Measurements from ENCODE around the gene DNAAF1. TPM values are rescaled to one million over a fixed set of nuclear protein-coding genes. Genes with fewer than 3 reads are reported as not detected.
"Not testable (repeated sequence)": the region's sequence is repeated elsewhere in the genome, so short reads cannot be mapped to it uniquely, and the experiment has no call there.

The DNAAF1 gene
- total RNA-seq, 1 experiment from 2014 or later, result not detected

- Histone ChIP-seq H3K27me3 (replicated peaks; ENCODE audit: insufficient read depth, low read depth, low read length, poor library complexity) (no peaks in the 10 kb centered on the region), H3K27ac (ENCODE audit: low read depth, low read length, poor library complexity, severe bottlenecking) (peak overlapping the region; percentile 79), H3K4me3 (ENCODE audit: low read depth, low read length, poor library complexity, severe bottlenecking) (peak overlapping the region; percentile 91), H3K4me1 (ENCODE audit: insufficient read depth, low read length, poor library complexity, severe bottlenecking) (peaks cover 7% of the 10 kb centered on the region), H3K36me3 (ENCODE audit: insufficient read depth, low read length, poor library complexity, severe bottlenecking) (no peaks in the 10 kb centered on the region), H3K9me3 (ENCODE audit: low read depth, low read length, poor library complexity, severe bottlenecking) (no peaks in the 10 kb centered on the region)
- no peak for DNase-seq (ENCODE audit: low spot score)
- POLR2A ChIA-PET (ENCODE audit: low non-redundant PET), result interaction anchor here (0.6 kb wide), 1 partner anchor 15 kb away, joined by 4 read pairs; no protein-coding TSS in a partner anchor
- CTCF ChIA-PET, result interaction anchor here (0.6 to 1.0 kb wide), 3 partner anchors 16 to 33 kb away, joined by 3 read pairs; no protein-coding TSS in a partner anchor
- BruUV-seq (replicated peaks), result no TSS peak
- TF ChIP-seq EZH2 (IDR thresholded peaks at IDR 0.05; ENCODE audit: borderline replicate concordance, low read depth, low read length, poor library complexity, severe bottlenecking) (no peak), CTCF (conservative IDR thresholded peaks at IDR 0.05; ENCODE audit: low read depth, low read length) (no peak)
- intact Hi-C loops (cut with micrococcal nuclease; ENCODE audit: unreplicated experiment), result no loop called here
These were observed 29.0 kb upstream of the DNAAF1 start for GRCh38 chr16:84115919-84116719.

- peak within 1 kb of the TSS; percentile 91 for H3K4me3 ChIP-seq (ENCODE audit: low read depth, low read length, poor library complexity, severe bottlenecking)
- DNase-seq (ENCODE audit: low spot score), result peak; percentile 99
- intact Hi-C loops (cut with micrococcal nuclease; ENCODE audit: unreplicated experiment), result no loop called here
- POLR2A ChIA-PET (ENCODE audit: low non-redundant PET), result interaction anchor here (0.5 to 0.6 kb wide), 2 partner anchors 15 to 113 kb away, joined by 3 to 4 read pairs; no protein-coding TSS in a partner anchor
- H3K27me3 ChIP-seq (replicated peaks; ENCODE audit: insufficient read depth, low read depth, low read length, poor library complexity), result no peaks in the 10 kb centered on the region
- TF ChIP-seq EZH2 (IDR thresholded peaks at IDR 0.05; ENCODE audit: borderline replicate concordance, low read depth, low read length, poor library complexity, severe bottlenecking), result no peak
- TF ChIP-seq CTCF (conservative IDR thresholded peaks at IDR 0.05; ENCODE audit: low read depth, low read length), result no peak
- BruUV-seq (replicated peaks), result TSS peak; percentile 85
- no peaks in the 10 kb centered on the region for H3K9me3 ChIP-seq (ENCODE audit: low read depth, low read length, poor library complexity, severe bottlenecking)
- H3K36me3 ChIP-seq (ENCODE audit: insufficient read depth, low read length, poor library complexity, severe bottlenecking), result no peaks in the 10 kb centered on the region
- peaks cover 7% of the 10 kb centered on the region for H3K4me1 ChIP-seq (ENCODE audit: insufficient read depth, low read length, poor library complexity, severe bottlenecking)
- CTCF ChIA-PET, result interaction anchor here (0.6 to 1.0 kb wide), 3 partner anchors 15 to 34 kb away, joined by 3 read pairs; no protein-coding TSS in a partner anchor
- H3K27ac ChIP-seq (ENCODE audit: low read depth, low read length, poor library complexity, severe bottlenecking), result peak within 1 kb of the TSS; percentile 79
These were observed 28.2 kb upstream of the DNAAF1 start, which contains the start of gene MBTPS1 for GRCh38 chr16:84116720-84117493. TSS of gene MBTPS1 (minus strand) at chr16:84116942. CDS start at chr16:84101783, 15,159 bp downstream.

GRCh38 chr16:84117494-84117843, 27.6 kb upstream of the DNAAF1 start:
- H3K4me1 ChIP-seq (ENCODE audit: insufficient read depth, low read length, poor library complexity, severe bottlenecking), result peaks cover 7% of the 10 kb centered on the region
- intact Hi-C loops (cut with micrococcal nuclease; ENCODE audit: unreplicated experiment), result no loop called here
- TF ChIP-seq EZH2 (IDR thresholded peaks at IDR 0.05; ENCODE audit: borderline replicate concordance, low read depth, low read length, poor library complexity, severe bottlenecking) (no peak), CTCF (conservative IDR thresholded peaks at IDR 0.05; ENCODE audit: low read depth, low read length) (no peak)
- H3K4me3 ChIP-seq (ENCODE audit: low read depth, low read length, poor library complexity, severe bottlenecking), result peak overlapping the region; percentile 91
- no peaks in the 10 kb centered on the region for H3K9me3 ChIP-seq (ENCODE audit: low read depth, low read length, poor library complexity, severe bottlenecking)
- ChIA-PET CTCF (interaction anchor here (1.0 kb wide), 1 partner anchor 34 kb away, joined by 3 read pairs; no protein-coding TSS in a partner anchor), POLR2A (ENCODE audit: low non-redundant PET) (interaction anchor here (0.5 kb wide), 1 partner anchor 112 kb away, joined by 3 read pairs; no protein-coding TSS in a partner anchor)
- no peaks in the 10 kb centered on the region for H3K27me3 ChIP-seq (replicated peaks; ENCODE audit: insufficient read depth, low read depth, low read length, poor library complexity)
- H3K27ac ChIP-seq (ENCODE audit: low read depth, low read length, poor library complexity, severe bottlenecking), result peak overlapping the region; percentile 79
- no TSS peak for BruUV-seq (replicated peaks)
- DNase-seq (ENCODE audit: low spot score), result peak; percentile 26
- H3K36me3 ChIP-seq (ENCODE audit: insufficient read depth, low read length, poor library complexity, severe bottlenecking), result peaks cover 3% of the 10 kb centered on the region

- DNase-seq (ENCODE audit: low spot score); H3K27ac ChIP-seq (ENCODE audit: low read depth, low read length, poor library complexity, severe bottlenecking); BruUV-seq (replicated peaks); H3K4me1 ChIP-seq (ENCODE audit: insufficient read depth, low read length, poor library complexity, severe bottlenecking); intact Hi-C loops (cut with micrococcal nuclease; ENCODE audit: unreplicated experiment); H3K27me3 ChIP-seq (replicated peaks; ENCODE audit: insufficient read depth, low read depth, low read length, poor library complexity); H3K4me3 ChIP-seq (ENCODE audit: low read depth, low read length, poor library complexity, severe bottlenecking); H3K9me3 ChIP-seq (ENCODE audit: low read depth, low read length, poor library complexity, severe bottlenecking); CTCF ChIA-PET; POLR2A ChIA-PET (ENCODE audit: low non-redundant PET): not testable (repeated sequence)
- peaks cover 11% of the 10 kb centered on the region for H3K36me3 ChIP-seq (ENCODE audit: insufficient read depth, low read length, poor library complexity, severe bottlenecking)
These were observed 26.8 kb upstream of the DNAAF1 start for GRCh38 chr16:84118315-84118714.
